Stimulated activated CD4-positive, alpha-beta T cell treated with anti-CD3 and anti-CD28 coated beads, Interleukin-1b, Interleukin-23, amount 100 ng/mL, for 24 hours (primary cell): ENCODE data around the gene CA10.

ENCODE experiments used
- DNase-seq, 4 experiments: peaks; one replicate each; pipeline ENCODE4 v3.0.0-alpha.2; 2020; ENCODE audit warnings: low read depth in 4 of 4, low spot score in 1 of 4

CA10 gene

DNA sequence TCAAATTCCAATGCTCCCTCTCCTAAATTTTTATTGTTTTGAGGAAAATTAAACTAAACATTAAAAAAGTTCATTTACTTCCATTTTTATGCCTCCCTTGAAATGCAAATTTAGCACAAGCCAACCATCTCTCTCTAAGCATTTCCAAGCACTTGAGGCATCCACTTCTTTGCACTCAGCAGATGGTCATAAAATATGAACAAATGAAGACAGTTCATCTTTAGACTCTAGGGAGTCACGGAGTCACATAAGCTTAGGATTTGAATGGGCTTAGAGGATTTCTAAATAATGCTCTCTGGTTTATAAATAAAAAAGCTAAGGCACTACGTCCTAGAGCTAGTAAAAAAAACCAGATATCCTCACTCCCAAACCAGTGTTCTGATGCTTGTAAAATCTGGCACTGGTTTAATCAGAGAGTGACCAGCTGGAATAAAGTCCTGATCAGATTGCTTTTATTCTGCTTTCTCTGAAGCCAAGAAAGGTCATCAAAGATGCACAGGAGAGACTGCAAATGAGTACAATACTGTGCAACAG is 204.2 kb downstream of the CA10 start:
- no peak for DNase-seq

DNA sequence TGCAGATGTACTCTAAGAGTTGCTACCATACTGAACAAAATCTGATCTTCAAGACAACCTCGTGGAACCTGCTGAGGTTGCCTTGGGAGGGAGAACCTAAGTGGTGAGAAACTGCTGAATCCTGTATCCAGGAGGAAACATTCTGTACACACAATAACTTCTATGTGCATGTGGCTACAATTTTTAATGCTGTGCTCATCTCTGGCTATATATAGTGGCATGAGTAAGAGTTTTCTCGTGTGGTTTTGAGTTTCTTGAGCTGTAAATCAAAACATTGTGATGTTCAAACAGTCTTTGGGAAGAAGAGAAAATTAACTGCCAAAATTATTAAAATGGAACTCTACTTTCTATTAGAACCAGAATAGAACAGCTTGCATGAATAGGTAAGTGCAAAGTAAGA is 206.8 kb downstream of the CA10 start:
- DNase-seq = no peak

DNA sequence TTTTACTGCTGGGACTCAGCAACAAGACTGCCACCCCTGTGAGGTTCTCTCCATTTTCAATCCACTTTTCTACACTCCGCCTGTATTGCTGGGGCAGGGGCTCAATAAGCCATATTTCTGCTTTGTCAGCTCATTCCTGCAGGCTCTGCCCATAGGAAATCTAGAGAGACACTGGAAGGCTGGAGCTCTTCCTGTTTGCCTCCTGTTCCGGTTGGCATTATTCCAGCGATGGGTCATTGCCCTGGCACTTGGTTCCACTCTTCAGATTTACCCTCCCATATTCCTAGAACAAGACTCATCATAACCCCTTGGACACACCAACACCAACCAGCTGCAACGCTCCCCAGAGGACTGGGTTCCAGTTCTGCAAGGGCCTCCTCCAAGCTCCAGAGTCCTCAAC is 210.4 kb downstream of the CA10 start:
- no peak for DNase-seq

DNA sequence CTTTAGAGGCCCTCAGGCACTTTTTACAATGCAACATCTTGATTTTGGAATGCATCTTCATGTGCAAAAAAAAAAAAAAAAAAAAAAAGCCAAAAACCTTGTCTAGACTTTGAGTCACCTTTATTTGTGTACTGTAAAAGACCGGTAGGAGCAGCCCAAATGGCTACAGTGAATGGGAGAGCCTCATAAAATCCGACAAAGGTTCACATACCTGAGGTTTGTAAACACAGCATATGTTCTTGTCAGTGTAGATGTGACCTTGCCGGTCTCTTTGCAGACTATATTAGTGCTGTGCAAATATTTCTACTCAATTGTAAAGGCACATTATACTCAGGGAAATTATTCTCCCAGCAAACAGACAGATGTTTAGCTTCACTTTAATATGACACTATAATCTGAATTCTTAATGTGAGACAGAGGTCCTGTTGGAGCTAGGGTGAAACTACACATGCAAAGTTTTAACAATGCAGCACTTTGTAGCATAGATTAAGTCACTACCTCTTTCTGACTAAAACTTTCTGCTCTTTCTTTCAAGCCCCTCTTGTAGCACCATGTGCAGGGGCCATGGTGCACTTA is 211.3 kb downstream of the CA10 start:
- no peak for DNase-seq

DNA sequence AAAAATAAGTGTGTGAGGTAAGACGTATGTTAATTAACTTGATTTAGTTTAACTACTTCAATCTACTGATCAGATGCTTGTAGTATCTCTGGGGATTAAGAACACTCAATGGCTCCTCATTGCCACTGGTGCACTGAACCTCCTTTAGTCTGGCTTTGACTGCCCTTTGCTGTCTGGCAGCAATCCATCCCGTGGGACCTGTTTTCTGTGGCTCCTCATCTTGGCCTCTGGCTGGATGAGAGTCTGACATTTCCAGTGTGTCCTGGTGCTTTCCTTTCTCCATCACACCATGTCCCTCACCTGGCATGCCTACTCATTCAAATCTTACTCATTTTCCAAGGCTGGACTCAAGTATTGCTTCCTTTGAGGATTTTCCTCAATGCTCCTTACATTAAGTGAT is 212.2 kb downstream of the CA10 start:
- no peak for DNase-seq

DNA sequence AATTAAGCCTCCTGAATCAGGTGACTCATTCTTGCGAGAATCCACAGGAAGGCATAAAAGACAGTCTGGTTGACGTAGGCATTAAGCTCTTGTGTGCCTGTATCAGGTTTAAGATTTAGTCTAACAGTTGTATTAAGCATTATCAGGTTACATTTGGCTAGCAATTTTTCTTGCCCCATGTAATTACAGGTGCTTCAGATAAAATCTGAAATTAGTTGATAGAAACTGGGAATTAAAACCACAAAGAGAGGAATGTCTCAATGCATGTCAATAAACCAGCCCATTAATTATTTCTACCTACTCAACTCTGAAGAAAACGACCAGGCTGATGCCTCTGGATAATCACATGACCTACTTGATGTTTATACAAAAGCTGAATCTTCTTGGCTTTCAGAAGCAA is 217.2 kb downstream of the CA10 start:
- no peak for DNase-seq

DNA sequence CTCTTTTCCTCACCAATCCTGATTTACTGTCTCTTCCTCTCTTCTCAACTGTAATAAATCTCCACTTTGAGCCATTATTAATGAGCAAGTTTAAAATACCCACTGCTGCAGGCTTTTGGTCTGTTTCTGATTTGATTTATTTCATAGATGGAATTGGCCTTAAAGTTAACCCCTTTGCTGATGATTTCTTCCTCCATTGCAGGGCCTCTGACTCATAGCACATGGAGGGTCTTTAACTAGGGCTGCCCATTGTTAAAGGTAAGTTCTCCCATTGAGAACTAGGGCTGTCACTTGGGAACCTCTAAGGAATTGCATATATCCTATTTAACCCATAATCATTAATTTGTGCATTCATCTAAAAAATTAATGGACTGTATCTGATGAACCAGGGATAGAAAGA is 221.2 kb downstream of the CA10 start:
- no peak for DNase-seq

DNA sequence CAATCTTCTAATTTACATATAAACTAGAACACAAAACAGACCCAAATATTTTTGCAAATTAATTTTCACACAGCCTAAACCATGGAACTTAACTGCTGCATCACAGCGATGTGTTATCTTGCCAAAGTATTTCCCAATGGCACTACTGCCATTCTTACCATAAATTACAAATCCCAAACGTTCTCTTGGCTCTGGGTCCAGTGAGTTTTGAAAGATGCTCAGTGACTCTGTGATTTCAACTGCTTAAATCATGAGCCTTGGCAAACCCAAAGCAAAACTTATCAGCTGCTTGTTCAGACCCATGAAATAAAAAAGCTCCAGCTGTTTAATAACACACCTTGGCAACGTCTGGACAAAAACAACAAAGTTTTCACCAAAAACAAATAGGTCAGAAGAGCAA is 223.0 kb downstream of the CA10 start:
- no peak for DNase-seq

DNA sequence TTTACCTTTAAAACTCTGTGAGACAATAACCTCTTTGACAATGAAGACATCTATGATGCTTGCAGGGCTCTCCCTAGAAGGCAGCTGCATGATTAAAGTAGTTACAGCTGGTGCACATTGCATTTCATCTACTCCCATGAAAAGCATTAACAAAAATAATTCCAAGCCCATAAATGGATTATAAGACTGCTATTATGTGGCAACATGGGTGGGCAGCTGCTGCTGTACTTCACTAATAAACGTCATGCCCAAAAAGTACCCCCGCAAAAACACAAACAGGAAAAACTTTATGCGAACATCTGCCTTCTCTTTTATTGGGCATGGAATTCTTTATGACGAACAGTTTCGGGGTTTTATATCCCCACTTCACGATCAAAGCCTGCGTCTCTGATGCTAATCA is 224.9 kb downstream of the CA10 start:
- DNase-seq = no peak

DNA sequence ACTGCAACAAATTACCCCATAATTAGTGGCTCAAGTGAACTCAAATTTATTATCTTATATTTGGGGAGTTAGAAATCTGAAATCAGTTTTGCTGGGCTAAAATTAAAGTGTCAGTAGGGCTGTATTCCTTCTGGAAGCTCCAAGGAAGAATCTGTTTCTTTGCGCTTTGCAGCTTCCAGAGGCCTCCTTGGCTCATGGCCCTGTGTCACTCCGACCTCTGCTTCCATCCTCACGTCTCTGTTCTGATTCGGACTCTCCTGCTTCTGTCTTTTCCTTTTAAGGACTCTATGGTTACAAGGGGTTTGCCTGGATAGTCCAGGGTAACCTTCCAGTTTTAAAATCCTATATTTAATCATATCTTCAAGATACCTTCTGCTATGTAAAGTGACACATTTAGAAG is 232.1 kb downstream of the CA10 start:
- no peak for DNase-seq

DNA sequence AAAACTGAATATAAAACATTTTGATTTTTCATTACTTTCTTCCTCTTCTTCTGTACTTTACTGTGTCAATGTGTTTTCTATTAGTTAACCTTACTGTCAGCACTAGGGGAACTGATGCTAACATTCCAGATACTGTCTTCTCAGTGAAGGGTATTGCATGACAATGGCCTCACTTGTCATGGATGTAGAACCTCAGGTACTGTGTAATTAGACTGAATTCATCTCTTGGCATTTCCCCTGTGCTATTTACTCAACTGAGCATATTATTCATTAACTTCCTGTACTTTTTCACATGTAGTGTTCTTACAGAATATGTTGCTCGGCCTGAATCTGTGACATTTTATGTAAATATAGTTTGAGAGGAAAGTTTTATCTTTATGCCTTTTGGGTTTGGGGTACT is 237.0 kb downstream of the CA10 start:
- DNase-seq = no peak

DNA sequence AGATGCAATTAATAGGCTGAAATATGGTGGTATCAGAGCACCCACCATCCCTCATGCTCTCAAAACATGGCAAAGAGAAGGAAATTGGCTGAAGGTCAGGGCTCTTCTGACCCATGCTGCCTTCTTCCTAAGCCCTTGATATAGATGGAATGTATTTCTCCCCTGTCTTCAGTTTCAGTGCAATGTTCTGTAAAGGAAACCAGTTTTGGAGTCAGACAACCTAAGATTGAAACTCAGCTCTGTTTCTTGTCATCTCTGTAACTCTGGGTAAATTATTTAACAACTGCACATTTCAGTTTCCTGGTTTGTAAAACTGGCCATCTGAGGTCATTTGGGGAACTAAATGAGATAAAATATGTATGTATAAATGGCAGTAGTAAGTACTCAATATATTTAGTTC is 243.9 kb downstream of the CA10 start:
- no peak for DNase-seq

DNA sequence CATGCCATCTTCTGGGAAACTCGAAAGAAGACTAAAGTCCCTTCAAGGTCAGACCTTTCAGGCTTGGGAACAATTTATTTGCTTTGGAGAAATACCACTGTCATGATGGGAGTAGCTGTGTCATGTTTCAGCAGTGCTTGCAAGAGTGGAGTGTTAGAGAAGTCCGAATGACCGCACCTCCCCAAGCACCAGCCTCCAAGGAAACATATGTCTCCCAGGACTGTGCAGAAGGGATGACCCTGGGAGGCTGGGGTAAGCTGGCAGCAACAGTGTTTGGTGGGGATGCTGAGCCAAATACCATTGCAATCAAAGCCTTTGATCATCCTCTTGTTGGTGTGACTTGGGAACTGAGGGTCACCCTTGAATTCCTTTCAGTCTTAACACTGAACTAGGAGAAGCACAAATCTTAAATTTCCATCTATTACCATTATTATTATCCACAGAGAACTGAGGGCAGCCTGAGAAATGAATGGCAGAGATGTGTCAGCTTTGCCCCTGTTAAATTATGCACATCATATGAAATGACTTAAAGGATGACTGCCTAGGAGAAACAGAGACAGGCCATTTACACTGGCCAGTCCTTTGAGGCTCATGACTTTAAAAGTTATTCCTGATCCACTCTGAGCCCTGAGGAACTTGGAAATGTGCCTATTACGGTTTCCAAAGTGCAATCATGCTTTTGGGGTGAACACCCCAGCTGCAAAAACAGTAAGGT is 244.9 kb downstream of the CA10 start:
- DNase-seq = no peak

DNA sequence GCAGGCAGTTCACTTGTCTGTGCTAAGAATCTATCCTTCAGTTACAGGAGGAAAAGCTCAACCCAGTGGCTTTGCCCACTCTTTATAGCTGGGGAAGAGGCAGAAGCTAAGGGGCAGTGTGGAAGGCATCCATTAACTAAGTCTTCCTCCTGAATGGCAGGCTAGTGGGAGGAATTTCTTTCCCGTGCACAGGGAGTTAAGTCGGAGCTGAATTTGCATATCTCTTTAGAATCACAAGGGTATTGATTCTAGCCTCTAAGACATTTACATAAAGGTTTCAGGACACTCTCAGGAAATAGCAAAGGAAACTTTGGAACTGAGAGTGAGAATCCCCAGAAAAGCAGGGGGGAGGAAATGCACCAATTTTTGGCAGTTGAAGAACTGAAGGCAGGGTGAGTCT is 245.6 kb downstream of the CA10 start:
- DNase-seq = no peak

DNA sequence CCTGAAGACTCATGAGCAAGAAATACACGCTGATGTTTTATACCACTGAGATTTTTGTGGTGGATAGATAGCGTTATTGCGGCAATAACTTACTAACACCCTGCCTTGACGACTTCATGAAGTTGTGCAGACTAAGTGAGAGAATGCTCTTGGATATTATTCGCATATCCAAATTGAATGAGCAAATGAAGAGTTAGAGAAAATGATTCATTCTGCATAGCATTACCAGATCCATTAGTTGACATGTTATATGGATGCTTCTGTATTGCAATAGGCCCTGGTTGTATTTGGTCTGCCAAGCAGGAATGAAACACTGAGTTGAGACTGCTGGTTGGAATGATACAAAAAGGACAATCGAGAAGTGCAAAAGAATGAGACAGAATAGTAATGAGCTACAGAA is 247.3 kb downstream of the CA10 start:
- DNase-seq = no peak

DNA sequence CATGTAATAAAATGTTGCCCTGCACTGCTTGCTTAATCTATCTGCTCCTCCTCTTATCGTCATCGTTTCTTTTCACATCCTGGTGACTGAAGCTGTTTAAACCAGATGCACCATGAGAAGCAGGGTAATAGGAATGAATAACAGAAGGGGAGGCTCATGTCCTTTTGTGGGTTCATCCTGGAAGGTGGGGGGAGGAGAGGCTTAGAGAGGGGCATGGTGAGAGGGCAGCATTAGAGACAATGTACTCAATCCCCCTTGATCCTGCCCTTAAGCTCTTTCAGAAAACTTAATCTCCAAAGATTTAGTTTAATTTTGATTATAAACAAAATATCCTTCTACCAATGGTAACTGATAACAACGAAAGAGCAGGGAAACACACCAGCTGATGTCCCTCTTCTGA is 248.5 kb downstream of the CA10 start:
- DNase-seq = no peak

DNA sequence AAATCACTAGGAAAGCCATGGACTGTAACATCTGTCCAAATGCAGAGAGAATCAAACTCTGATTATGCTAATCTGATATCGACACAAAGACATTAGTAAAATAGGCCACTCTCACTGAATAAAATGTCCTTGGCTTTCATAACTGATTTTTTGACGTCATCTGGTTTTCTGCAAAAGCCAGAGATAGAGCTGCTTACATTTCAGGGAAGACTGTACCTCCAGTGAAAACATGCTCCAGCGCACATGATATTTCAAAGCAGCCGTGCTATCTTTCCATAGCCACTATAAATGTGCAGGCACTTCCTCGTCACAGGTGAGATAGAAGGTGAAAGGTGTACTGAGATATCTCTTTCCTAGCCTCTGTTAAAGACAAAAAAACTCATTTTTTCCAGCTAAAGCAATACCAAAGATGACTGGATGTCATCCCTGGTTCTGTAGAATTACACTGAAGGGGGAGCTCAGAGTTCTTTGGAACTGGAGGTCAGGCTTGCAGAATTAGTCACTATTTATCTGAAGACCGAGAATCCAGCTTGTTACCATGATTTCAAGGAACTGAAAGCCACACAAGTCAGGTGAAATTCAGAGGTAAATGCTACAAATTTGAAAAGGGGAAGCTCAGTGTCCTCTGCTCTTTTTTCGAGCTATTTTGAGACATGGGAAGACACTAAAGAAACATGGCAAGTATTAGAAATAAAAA is 249.5 kb downstream of the CA10 start:
- no peak for DNase-seq

DNA sequence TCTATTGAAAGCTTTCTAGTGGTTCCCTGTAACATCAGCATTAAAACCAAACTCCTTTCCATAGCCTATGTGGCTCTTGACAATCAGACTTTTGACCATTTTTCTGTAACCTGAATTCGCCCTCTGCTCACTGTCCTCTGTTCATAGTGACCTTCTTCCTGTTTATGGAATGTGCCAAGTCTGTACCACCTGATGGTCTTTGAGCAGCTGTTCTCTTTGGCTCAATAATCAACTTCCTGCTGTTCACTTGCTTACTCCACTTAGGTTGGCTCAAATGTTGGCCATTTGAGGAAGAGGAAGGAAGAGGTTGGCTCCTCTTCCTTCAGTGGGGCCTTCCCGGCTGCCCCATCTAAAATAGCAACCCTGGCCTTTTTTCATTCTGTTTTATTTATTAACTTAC is 251.5 kb downstream of the CA10 start:
- DNase-seq = no peak

DNA sequence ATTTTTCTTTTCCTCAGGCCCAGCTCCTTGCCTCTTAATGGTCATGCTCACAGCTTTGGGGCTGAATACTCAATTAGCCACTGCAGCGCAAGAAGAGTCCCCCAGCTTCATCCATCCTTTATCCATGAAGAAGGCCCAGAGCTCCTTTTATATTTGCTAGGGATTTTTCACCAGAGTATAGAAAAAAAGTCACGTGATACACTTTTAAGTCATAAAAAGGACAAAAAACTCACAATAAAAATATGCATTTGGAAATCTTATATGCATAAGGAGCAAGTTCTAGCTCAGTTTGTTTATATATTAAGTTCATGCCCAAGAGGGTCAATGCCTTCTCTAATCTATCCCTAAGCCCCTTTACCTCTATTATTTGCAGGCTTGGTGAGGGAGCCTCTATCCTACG is 254.1 kb downstream of the CA10 start:
- DNase-seq = no peak

DNA sequence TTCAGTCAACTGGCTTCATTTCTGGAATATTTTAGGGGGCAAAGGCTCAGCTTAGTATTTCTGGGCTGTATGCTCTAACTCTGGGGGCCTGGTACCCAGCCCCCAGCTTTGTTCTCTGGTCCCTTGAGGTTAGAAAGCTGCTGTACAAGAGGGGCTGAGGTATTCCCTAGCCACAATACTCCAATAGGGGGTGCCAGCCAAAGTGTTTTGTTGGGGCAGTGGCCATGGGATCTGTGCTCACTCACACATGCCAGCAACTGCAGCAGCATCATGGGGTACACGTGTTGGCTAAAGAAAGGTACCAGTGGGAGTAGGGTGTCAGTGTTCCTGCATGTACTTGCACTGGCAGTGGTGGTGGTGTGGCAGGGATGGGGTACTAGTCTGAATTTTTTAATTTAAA is 257.3 kb downstream of the CA10 start:
- DNase-seq = no peak

DNA sequence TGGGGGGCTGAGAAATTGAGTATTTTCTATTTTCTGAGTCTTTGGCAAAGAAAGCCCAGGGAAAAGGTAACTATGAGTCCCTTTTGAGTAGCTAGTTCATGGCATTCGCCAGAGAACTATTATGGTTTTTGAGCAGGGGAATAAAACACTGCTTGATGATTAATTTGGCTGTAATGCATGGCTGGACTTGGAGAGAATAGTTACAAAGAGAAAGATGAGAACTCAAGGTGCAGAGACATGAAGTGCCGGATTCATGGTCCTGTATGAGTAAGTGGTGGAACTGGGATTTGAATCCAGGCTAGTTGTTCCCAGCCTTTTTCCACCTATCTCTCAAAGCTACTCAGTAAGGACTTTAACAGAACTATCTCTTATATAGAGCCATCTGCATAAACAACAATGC is 266.6 kb downstream of the CA10 start:
- DNase-seq = no peak

DNA sequence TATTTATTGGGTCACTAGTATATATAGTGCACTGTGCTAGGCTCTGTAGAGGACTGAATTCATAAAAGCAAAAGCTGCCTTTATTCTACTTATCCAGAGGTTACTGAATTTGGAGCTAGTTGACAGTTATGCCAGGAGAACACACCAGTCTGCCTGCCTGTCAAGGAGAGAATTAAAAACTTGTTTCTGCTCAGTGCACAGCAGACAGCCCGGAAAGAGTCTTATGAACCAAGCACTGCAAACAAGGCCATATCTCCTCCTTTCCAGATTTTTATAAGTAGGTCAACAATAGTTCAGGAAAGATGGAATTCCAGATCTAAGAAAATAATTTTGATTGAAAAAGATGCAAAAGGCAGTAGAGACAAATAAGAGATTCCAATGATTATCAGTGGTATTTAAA is 267.8 kb downstream of the CA10 start:
- no peak for DNase-seq

DNA sequence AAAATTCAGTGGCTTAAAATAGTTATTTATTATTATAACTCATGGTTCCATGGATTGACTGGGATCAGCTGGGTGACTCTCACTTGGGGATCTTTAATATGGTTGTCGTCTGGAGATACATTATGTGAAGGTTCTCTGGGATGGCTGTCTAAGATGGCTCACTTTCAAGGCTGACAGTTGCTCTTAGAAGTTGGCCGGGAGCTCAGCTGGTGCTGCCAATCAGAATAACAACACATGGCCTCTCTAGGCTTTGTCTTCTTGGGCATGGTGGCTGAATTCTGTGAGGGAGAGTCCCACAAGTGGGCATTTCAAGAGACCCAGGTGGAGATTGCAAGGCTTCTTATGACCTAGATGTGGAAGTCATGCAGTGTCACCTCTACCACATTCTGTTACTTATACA is 269.7 kb downstream of the CA10 start:
- no peak for DNase-seq
